NK-92 (cell line): ENCODE measurements around the gene BCL2L14.
"Not testable (repeated sequence)": the region's sequence is repeated elsewhere in the genome, so short reads cannot be mapped to it uniquely, and the experiment has no call there.

Experiments used
- DNase-seq: peaks from one replicate; lab custom pipeline; 2025; ENCODE audit not compliant: unreplicated experiment; lab: John Stamatoyannopoulos, UW

The BCL2L14 gene

DNA sequence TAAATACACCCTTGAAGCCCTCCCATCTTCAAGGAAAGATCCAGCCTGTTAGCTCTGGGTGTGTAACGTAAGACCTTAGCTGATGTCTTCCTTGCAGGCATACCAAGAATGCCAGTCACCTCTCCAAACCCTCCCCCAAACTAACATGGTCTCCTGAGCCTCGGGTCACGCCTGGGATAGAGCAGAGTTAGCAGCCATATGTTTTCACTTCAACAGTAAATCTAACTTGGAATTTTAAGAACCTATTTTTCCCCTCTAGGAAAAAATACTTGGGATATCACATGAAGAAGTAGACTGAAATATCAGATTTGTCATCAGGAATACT, 27.9 kb downstream of the BCL2L14 start:
- DNase-seq = no peak

DNA sequence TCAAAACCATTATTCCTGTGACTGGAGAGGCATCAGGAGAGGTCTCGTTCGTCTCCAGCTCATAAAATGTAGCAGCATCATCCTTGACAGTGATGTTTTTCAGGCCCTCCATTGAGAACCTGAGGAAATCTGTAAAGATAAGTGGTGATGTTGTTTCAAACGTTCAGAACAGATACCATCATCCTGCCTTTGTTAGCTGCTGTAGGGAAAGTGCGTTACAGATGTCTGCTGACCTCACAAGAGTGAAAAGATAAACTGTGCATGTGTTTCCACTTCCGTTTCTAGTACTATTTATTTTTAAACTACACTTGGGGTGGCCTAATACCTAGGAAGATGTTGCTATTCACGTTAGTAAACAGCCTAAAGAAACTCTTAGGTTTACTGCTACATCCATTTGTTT, 28.4 kb downstream of the BCL2L14 start:
- no peak for DNase-seq

DNA sequence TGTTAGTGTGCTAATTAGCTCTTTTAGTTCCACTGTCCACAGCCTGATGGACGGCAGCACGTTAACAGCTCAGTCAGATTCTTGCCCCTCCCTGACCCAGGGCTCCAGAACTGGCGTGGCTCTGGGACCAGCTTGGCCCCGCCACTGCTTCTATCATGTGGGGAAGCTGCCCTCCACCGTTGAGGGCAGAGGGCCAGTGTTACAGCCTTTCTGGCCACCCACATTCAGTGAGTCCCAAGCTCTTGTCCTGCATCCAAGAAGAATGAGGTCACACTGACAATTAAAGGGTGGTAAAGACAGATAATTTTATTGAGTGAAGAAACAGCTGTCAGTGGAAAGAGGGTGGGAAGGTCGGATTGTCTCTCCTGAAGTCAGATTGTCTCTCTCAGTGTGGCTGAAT, 36.9 kb downstream of the BCL2L14 start:
- no peak for DNase-seq

DNA sequence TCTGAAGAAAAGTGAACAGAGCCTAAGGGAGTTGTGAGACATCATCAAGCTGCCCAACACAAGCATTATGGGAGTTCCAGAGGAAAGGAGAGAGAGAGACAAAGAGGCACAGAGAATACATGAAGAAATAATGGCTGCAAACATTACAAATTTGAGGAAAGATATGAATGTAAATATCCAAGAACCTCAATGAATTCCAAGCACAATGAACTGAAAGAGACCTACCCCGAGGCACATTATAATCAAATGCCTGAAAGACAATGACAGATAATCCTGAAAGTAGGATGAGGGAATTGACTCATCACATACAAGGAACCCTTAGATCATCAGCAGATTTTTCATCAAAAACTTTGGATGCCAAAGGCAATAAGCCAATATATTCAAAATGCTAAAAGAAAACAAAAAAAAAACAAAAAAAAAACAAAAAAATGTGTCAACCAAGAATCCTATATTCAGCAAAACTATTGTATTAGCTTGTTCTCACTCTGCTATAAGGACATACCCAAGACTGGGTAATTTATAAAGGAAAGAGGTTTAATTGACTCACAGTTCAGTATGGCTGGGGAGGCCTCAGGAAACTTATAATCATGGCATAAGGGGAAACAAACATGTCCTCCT, 37.8 kb downstream of the BCL2L14 start:
- no peak for DNase-seq

DNA sequence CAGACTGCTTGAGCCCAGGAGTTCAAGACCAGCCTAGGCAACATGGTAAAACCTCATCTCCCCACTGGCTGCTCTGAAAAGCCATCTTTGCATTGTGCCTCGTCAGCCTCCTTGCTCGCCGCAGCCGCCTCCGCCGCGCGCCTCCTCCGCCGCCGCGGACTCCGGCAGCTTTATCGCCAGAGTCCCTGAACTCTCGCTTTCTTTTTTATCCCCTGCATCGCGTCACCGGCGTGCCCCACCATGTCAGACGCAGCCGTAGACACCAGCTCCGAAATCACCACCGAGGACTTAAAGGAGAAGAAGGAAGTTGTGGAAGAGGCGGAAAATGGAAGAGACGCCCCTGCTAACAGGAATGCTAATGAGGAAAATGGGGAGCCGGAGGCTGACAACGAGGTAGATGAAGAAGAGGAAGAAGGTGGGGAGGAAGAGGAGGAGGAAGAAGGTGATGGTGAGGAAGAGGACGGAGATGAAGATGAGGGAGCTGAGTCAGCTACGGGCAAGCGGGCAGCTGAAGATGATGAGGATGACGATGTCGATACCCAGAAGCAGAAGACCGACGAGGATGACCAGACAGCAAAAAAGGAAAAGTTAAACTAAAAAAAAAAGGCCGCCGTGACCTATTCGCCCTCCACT, 40.3 kb downstream of the BCL2L14 start:
- DNase-seq = not testable (repeated sequence)

DNA sequence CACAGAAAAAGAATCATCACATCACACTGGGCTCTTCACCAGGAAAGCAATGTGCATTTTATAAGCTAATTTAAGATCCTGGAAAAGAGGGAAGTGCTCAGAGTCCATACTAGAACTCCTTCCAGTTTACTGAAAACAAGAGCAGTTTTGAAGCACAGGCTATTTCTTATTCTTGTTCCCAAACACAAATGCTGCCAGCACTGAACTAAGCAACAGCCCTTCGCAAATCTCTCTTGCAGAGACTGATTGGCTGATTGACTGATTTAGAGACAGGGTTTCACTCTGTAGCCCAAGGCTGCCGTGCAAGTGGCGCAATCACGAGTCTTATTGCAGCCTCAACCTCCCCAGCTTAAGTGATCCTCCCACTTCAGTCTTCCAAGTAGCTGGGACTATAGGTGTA, 44.8 kb downstream of the BCL2L14 start:
- no peak for DNase-seq

DNA sequence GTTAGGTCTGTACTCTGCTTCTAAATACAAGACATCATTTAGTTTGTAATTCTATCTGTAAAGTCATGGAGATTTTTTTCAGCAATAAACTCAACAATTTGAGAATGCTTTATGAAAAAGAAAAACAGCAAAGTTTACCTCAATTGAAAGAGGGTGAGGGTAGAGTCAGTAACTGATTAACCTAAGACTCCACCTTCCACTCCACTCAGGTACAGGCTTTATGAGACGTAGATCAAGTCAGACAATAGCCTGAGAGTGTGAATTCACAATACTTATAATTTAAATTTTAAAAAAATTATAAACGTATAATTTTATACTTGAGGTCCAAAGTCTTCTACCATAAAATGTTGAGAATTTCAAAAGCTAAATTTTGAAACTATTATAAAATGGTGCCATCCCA, 45.9 kb downstream of the BCL2L14 start:
- no peak for DNase-seq

DNA sequence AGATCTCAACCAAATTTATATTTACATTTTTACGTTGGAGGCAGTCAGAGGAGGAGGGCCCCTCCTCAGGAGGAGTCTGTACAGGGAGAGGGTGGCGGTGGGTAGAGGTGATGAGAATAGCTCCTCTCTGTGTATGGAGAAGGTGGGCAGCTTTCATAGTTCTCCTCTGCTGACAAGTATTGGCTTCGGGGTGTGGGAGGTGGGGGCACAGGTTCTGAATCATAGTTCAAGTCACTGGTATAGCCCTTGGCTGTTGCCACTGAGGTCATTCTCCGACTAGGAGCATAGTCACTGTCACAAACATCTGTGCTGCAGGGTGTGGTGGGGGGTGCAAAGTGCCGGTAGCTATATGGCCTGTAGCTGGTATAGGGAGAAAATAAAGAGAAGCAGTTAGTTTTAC, 50.3 kb downstream of the BCL2L14 start:
- no peak for DNase-seq

DNA sequence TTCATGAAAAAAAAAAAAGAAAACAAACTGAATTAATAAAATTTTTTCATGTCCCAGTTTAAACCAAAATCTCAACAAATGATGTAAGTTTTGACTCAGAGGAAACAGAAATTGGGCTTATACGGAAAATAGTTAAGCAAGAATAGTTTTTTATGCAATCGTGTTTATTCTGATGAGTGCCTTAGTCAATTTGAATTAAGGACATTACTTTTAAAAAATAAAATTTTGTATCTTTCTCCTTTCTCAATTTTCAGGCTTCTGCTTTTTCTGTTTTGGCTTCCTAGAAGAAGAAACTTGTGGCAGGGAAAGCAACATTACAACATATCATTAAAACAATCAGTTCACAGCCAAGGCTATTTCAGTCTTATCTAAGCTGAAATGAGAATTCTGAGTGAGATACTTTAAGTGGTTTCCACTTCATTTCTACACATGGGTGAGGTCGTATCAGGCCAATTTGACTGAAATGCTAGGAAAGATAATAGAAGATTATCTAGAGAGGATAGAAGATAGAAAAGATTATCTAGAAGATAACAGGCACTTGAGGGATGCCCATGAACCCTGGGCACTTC, 52.4 kb downstream of the BCL2L14 start:
- no peak for DNase-seq

DNA sequence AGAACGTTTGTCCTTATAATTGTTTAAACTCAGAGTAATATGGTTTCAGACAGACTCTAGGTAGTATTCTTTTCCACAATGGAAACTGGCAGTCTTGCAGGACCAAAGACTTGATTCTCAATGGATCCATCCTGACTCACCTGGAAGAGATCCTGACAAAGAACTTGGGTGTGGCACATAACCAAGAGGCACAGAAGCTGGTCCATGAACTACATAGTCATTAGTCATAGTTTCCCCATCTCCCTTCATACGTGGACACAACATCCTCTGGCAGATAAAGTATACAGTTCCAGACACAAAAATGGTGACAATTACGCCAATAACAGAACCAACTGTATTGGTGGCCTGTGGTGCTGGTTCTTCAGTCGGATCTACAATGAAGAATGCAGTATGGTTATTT, 55.8 kb downstream of the BCL2L14 start:
- no peak for DNase-seq

GRCh38 chr12:12127304-12127703, 56.6 kb downstream of the BCL2L14 start:
- no peak for DNase-seq

- DNase-seq = no peak
Observed at GRCh38 chr12:12128670-12129069, 57.9 kb downstream of the BCL2L14 start.

GRCh38 chr12:12133259-12133658, 62.5 kb downstream of the BCL2L14 start:
- no peak for DNase-seq

DNA sequence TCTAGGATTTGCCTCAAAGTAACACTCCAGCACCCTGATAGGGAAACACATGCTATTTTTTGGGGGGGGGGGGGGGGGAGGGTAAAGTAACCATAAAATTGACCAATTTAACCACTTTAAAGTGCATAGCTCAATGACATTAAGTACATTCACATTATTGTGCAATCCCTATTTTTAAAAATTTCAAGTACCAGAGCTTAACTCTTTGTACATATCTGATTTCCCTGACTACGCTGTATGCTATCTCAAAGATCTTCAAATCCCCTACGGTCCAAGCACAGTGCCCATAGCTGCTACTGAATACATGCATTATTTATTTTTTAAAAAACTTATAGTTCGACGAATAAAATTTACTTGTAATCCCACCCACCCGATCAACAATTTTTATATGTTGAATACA, 63.0 kb downstream of the BCL2L14 start:
- no peak for DNase-seq

DNA sequence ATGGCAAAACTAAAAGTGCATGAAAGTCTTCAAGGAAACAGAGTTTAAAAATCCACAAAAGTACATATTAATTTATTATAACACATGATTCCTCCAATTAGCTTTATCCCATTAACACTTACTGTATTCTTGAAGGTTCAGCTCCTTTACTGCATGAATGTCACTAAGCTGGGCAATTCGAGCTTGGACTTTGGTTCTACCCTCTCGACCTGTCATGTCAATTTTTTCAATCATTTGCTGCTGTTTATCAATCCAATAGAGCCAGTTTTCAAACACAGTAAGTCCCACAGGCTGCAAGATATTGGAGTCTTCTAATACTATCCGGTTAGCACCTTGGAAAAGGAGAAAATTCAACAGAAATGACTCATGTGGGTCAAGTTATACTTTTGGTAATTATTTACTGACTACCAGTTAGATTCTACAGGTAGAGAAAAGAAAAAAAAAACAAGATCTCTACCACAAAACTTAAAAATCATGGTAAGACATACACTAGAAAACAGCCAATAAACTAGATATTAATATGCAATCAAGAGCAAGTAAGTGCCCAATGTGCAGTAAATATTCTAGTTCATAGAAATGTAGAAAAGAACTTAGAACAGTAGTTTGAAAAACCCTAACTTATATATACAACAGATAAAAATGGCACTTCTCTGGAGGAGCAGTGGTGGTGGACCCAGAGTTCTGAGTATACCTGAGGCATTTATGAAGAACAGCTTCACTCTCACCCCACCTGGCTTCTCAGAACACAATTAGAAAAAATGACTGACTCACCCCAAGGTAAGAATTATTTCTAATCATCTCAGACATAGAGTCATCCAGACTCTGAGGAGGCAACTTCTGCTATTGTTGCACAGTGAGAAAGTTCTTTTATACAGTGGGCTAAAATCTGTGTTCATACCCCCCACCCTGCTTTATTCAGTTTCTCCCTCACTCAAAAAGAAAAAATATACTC, 67.7 kb downstream of the BCL2L14 start:
- DNase-seq = no peak

GRCh38 chr12:12141000-12141399, 70.3 kb downstream of the BCL2L14 start:
- no peak for DNase-seq

DNA sequence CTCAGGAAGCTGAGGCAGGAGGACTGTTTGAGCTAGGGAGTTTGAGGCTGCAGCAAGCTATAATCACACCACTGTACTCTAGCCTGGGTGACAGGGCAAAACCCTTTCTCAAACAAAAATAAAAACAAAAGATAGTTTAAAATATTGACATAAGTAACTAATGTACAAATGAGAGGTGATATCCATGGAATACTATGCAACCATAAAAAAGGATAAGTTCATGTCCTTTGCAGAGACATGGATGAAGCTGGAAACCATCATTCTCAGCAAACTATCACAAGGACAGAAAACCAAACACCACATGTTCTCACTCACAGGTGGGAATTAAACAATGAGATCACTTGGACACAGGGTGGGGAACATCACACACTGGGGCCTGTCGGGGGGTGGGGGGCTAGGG, 73.8 kb downstream of the BCL2L14 start:
- not testable (repeated sequence) for DNase-seq

- no peak for DNase-seq
Observed at GRCh38 chr12:12147111-12147510, 76.4 kb downstream of the BCL2L14 start.
